ENCODE data around the gene SAMHD1. TPM values are rescaled to one million over a fixed set of nuclear protein-coding genes. Genes with fewer than 3 reads are reported as not detected.

SAMHD1 gene
- total and polyA plus RNA-seq, 2 of the 8 experiments (the other 6 are each of a cell fraction or from before 2014, with no cell fraction given) = 22.0 to 37.1 TPM

DNA sequence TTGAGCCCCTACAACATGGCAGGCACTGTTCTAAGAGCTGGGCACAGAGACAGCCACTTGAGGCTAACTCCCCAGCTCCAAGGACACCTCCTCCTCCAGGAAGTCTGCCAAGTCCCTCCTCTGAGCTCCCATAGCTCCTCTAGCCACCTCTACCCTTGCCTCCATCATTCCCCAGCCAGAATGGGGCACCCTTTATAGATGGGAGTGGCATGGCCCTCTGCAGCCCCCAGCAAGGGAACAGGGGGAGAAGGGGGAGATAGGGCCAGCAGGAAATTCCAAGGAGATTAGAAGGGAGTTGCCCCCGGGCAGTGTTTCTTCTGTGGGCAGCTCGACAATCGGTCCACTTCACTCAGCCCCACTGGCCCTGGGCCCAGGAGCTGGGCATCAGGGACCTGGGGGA is 95.3 kb downstream of the SAMHD1 start:
- H3K4me1 ChIP-seq (replicated peaks in 1 of 4; ENCODE audit: control insufficient read depth in 3 of 4, insufficient read depth in 4 of 4, low read length in 3 of 4) = peaks cover 0 to 15% (median 11%) of the 10 kb centered on the region in 4 experiments; a peak in 5 of 7 replicates
- H2BK12ac ChIP-seq (ENCODE audit: low read depth, low read length) = 0 out of 2 replicates have a peak overlapping the region, but pooled peaks have one; percentile 7
- peaks cover 0 to 6% (median 0%) of the 10 kb centered on the region in 4 experiments; a peak in 1 of 8 replicates for H3K36me3 ChIP-seq (ENCODE audit: control insufficient read depth in 2 of 4, insufficient read depth in 4 of 4, low read length in 3 of 4)
- no peak overlapping the region for H3K4ac ChIP-seq (replicated peaks; ENCODE audit: insufficient read length, low read depth, low read length)
- H3K14ac ChIP-seq (ENCODE audit: insufficient read length) = no peak overlapping the region
- no peak overlapping the region; the same call in 1 of the 2 replicates for H2BK15ac ChIP-seq (ENCODE audit: low read length)
- FAIRE-seq (no peak), DNase-seq (ENCODE audit: low read depth in 1 of 2, low spot score in 2 of 2) (no peak)
- no peak overlapping the region; the same call in 1 of the 2 replicates for H2BK5ac ChIP-seq (ENCODE audit: low read depth, low read length)
- no peak overlapping the region for H2BK20ac ChIP-seq (ENCODE audit: low read length)
- H4K20me1 ChIP-seq (replicated peaks in 1 of 2; ENCODE audit: control insufficient read depth in 1 of 2, insufficient read depth in 2 of 2, low read length in 2 of 2) = peaks cover 12 to 29% of the 10 kb centered on the region in 2 experiments
- H2AFZ ChIP-seq (ENCODE audit: low read length) = no peak overlapping the region
- H3K18ac ChIP-seq (ENCODE audit: extremely low read depth, low read length) = no peak overlapping the region
- H3K9me3 ChIP-seq (ENCODE audit: insufficient read depth in 2 of 2, low read depth in 1 of 2, low read length in 1 of 2) = no peaks in the 10 kb centered on the region; a peak in 1 of 4 replicates
- CTCF ChIA-PET (ENCODE audit: partially characterized antibody) = interaction anchor here (0.9 to 4.0 kb wide), 11 partner anchors 7 to 456 kb away, joined by 3 to 17 read pairs (median 7); a partner anchor contains a TSS
- no peak overlapping the region for H3K27ac ChIP-seq (ENCODE audit: low read depth, low read length)
- peaks cover 26% of the 10 kb centered on the region for H3K79me1 ChIP-seq (ENCODE audit: low read depth, low read length)
- H2BK120ac ChIP-seq (replicated peaks; ENCODE audit: low read depth, low read length) = no peak overlapping the region
- TF ChIP-seq JUND (IDR thresholded peaks at IDR 0.05; ENCODE audit: low read length) (no peak), HDAC6 (IDR thresholded peaks at IDR 0.05; ENCODE audit: low read depth, low read length) (no peak), CHD1 (IDR thresholded peaks at IDR 0.05; ENCODE audit: low read depth, low read length) (no peak), EZH2 (IDR thresholded peaks at IDR 0.05; ENCODE audit: low read depth, low read length, severe bottlenecking) (no peak), CREB1 (IDR thresholded peaks at IDR 0.05) (no peak), JUN (IDR thresholded peaks at IDR 0.05; ENCODE audit: low read depth, low read length) (no peak), TAF7 (optimal IDR thresholded peaks at IDR 0.05; ENCODE audit: borderline replicate concordance, low read depth, low read length) (no peak), POLR2AphosphoS5 (IDR thresholded peaks at IDR 0.05; ENCODE audit: low read depth, low read length) (no peak), NRF1 (IDR thresholded peaks at IDR 0.05; ENCODE audit: low read depth, low read length) (no peak), RBBP5 (IDR thresholded peaks at IDR 0.05; ENCODE audit: borderline replicate concordance, low read depth, low read length) (no peak), PHF8 (conservative IDR thresholded peaks at IDR 0.05; ENCODE audit: low read depth, low read length) (no peak), GTF2F1 (IDR thresholded peaks at IDR 0.05; ENCODE audit: borderline replicate concordance, low read depth, low read length) (no peak), BCL11A (IDR thresholded peaks at IDR 0.05; ENCODE audit: low read depth in 2 of 2, low read length in 2 of 2) (no peak)
- POLR2A ChIA-PET (ENCODE audit: partially characterized antibody) = interaction anchor here (0.9 to 7.9 kb wide), 5 partner anchors 10 to 40 kb away, joined by 3 to 54 read pairs (median 5); no protein-coding TSS in a partner anchor
- H4K91ac ChIP-seq (replicated peaks; ENCODE audit: insufficient read length, low read length) = no peak overlapping the region
- no peak overlapping the region for H4K5ac ChIP-seq (ENCODE audit: insufficient read length, low read depth, low read length)
- 97% methylated on average over 3 of the region's 3 CpGs; no CpG with 5 or more reads in 1 of the 2 experiments for WGBS, 2 experiments (ENCODE audit: extremely low coverage in 1 of 2, insufficient coverage in 1 of 2, insufficient read length in 1 of 2, insufficient replicate concordance in 2 of 2, low coverage in 1 of 2, low lambda C conversion rate in 2 of 2, missing lambda C conversion rate in 1 of 2)
- H3K4me2 ChIP-seq (ENCODE audit: insufficient read depth in 1 of 2, low read depth in 2 of 2, low read length in 2 of 2) = no peak overlapping the region
- peaks cover 0 to 48% of the 10 kb centered on the region in 2 experiments; a peak in 2 of 4 replicates for H3K79me2 ChIP-seq (ENCODE audit: control insufficient read depth in 1 of 2, insufficient read depth in 2 of 2, low read length in 2 of 2)
- H3K4me3 ChIP-seq (ENCODE audit: extremely low read depth in 1 of 4, insufficient read depth in 2 of 4, low read depth in 3 of 4, low read length in 4 of 4) = no peak overlapping the region
- no peak overlapping the region for H4K8ac ChIP-seq (ENCODE audit: extremely low read depth, insufficient read depth, low read length)
- 0 out of 2 replicates have a peak overlapping the region, but pooled peaks have one; percentile 9 for H2AK5ac ChIP-seq (ENCODE audit: low read depth, low read length)
- no peak overlapping the region for H3K56ac ChIP-seq (replicated peaks; ENCODE audit: insufficient read length, low read depth, low read length)
- no peak overlapping the region for H3K23ac ChIP-seq (ENCODE audit: insufficient read length)
- H3K9ac ChIP-seq (replicated peaks in 1 of 4; ENCODE audit: extremely low read depth in 1 of 4, low read depth in 3 of 4, low read length in 3 of 4) = no peak overlapping the region; a peak in 1 of 7 replicates
- no peaks in the 10 kb centered on the region for H3K27me3 ChIP-seq (replicated peaks in 1 of 4; ENCODE audit: control insufficient read depth in 3 of 4, extremely low read depth in 1 of 4, insufficient read depth in 3 of 4, low read length in 3 of 4)
- no peaks in the 10 kb centered on the region; the same call in 1 of the 2 replicates for H3K23me2 ChIP-seq (ENCODE audit: low read depth, low read length)
